ENCODE data around the gene HAPLN2. TPM values are rescaled to one million over a fixed set of nuclear protein-coding genes. Genes with fewer than 3 reads are reported as not detected.

Gene HAPLN2
- total RNA-seq = 1.4 TPM

- Histone ChIP-seq H3K9me3 (no peaks in the 10 kb centered on the region), H3K27me3 (peaks cover 8% of the 10 kb centered on the region), H3K4me3 (no peak within 1 kb of the TSS), H3K36me3 (no peaks in the 10 kb centered on the region), H3K4me1 (peaks cover 4 to 5% of the 10 kb centered on the region in 2 donors), H3K27ac (no peak within 1 kb of the TSS)
- intact Hi-C loops (cut with DNase I) = no loop called here
- TF ChIP-seq CTCF (IDR thresholded peaks at IDR 0.05) = peak in 1 of 3 experiments; percentile 13
- DNase-seq (ENCODE audit: low spot score in 2 of 2) = no peak
These were observed at the start of gene HAPLN2 for GRCh38 chr1:156618853-156619581. Gene HAPLN2 (plus strand): TSS chr1:156619415. CDS start chr1:156623491, 4,076 bp downstream.

- H3K9me3 ChIP-seq = no peaks in the 10 kb centered on the region
- H3K36me3 ChIP-seq = no peaks in the 10 kb centered on the region
- H3K4me3 ChIP-seq = no peak overlapping the region
- no peak for TF ChIP-seq CTCF (IDR thresholded peaks at IDR 0.05)
- no peaks in the 10 kb centered on the region for H3K27me3 ChIP-seq
- DNase-seq (ENCODE audit: low spot score in 2 of 2) = no peak
- intact Hi-C loops (cut with DNase I) = no loop called here
- no peak overlapping the region for H3K27ac ChIP-seq
- H3K4me1 ChIP-seq = peaks cover 0 to 5% of the 10 kb centered on the region in 2 donors
These were observed 47.9 kb upstream of the HAPLN2 start for GRCh38 chr1:156571261-156571852.

GRCh38 chr1:156571919-156572662, 47.1 kb upstream of the HAPLN2 start, which contains the start of gene IQGAP3:
Gene IQGAP3 (minus strand): TSS chr1:156572565. CDS start chr1:156572529, 36 bp downstream.
- peak within 1 kb of the TSS; percentile 27 to 54 for H3K4me3 ChIP-seq
- intact Hi-C loops (cut with DNase I) = loop anchor here (2.0 kb wide), 2 partner anchors 61 to 115 kb away; no protein-coding TSS in a partner anchor
- H3K9me3 ChIP-seq = no peaks in the 10 kb centered on the region
- no peak within 1 kb of the TSS for H3K27ac ChIP-seq
- H3K4me1 ChIP-seq = peaks cover 0 to 5% of the 10 kb centered on the region in 2 donors
- no peak for TF ChIP-seq CTCF (IDR thresholded peaks at IDR 0.05)
- H3K27me3 ChIP-seq = no peaks in the 10 kb centered on the region
- DNase-seq (ENCODE audit: low spot score in 2 of 2) = peak; percentile 48 to 91
- no peaks in the 10 kb centered on the region for H3K36me3 ChIP-seq

- no peaks in the 10 kb centered on the region for H3K9me3 ChIP-seq
- TF ChIP-seq CTCF (IDR thresholded peaks at IDR 0.05) = no peak
- no peak overlapping the region for H3K27ac ChIP-seq
- peak overlapping the region; percentile 27 to 54 for H3K4me3 ChIP-seq
- intact Hi-C loops (cut with DNase I) = loop anchor here (2.0 kb wide), 2 partner anchors 62 to 116 kb away; no protein-coding TSS in a partner anchor
- H3K36me3 ChIP-seq = no peaks in the 10 kb centered on the region
- H3K27me3 ChIP-seq = no peaks in the 10 kb centered on the region
- DNase-seq (ENCODE audit: low spot score in 2 of 2) = no peak
- peaks cover 0 to 5% of the 10 kb centered on the region in 2 donors for H3K4me1 ChIP-seq
These were observed 46.6 kb upstream of the HAPLN2 start for GRCh38 chr1:156572663-156573018.

- TF ChIP-seq CTCF (IDR thresholded peaks at IDR 0.05) = no peak
- intact Hi-C loops (cut with DNase I) = no loop called here
- Histone ChIP-seq H3K9me3 (no peaks in the 10 kb centered on the region), H3K27me3 (no peaks in the 10 kb centered on the region), H3K36me3 (no peaks in the 10 kb centered on the region), H3K4me1 (peaks cover 0 to 5% of the 10 kb centered on the region in 2 donors), H3K4me3 (no peak overlapping the region), H3K27ac (no peak overlapping the region)
- DNase-seq (ENCODE audit: low spot score in 2 of 2) = no peak
These were observed 45.1 kb upstream of the HAPLN2 start for GRCh38 chr1:156574039-156574633.

All from ascending aorta (tissue), 2 donors.